ENCODE data around the gene ZNF69. TPM values are rescaled to one million over a fixed set of nuclear protein-coding genes. Genes with fewer than 3 reads are reported as not detected.
"Not testable (repeated sequence)": the region's sequence is repeated elsewhere in the genome, so short reads cannot be mapped to it uniquely, and the experiment has no call there.

The ZNF69 gene
- total RNA-seq, 1 experiment from 2014 or later: 4.4 TPM

DNA sequence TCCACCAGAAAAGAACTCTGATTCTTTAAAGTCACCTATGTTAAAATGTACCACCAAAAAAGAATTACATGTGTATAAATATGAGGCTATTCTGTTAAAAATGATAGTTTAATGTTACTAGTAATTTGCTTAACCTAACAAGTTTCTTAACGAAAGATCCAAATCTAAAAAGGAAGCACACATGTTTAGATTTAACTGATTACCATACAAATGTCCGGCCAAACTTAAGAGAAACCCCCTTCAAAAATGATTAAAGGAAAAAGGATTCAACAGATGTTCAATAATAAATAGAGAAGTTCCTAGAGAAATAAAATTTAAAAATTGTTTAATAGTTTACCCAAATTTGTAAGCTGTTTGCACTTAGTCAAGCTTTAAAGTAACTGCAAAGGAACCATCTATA, 5.0 kb upstream of the ZNF69 start:
- peaks cover 21% of the 10 kb centered on the region; the same call in 1 of the 2 replicates for H3K27me3 ChIP-seq (ENCODE audit: insufficient read depth, low read depth)
- H3K4me1 ChIP-seq (replicated peaks; ENCODE audit: insufficient read depth): no peaks in the 10 kb centered on the region
- no peaks in the 10 kb centered on the region for H3K79me2 ChIP-seq (ENCODE audit: low read depth)
- BruUV-seq (replicated peaks): no TSS peak
- no peaks in the 10 kb centered on the region for H3K36me3 ChIP-seq (ENCODE audit: low read depth)
- TF ChIP-seq EZH2 (IDR thresholded peaks at IDR 0.05; ENCODE audit: low read depth) (no peak), CTCF (conservative IDR thresholded peaks at IDR 0.05) (no peak)
- H3F3A ChIP-seq (ENCODE audit: insufficient read depth, low read depth): no peaks in the 10 kb centered on the region
- peaks cover 8% of the 10 kb centered on the region; the same call in 1 of the 2 replicates for H3K9me3 ChIP-seq (ENCODE audit: insufficient read depth, low read depth)
- intact Hi-C loops (cut with micrococcal nuclease; ENCODE audit: unreplicated experiment): loop anchor here (5.0 kb wide), 1 partner anchor 85 kb away; the partner anchor contains the start of gene ZNF491
- H3K4me3 ChIP-seq: no peak overlapping the region
- POLR2A ChIA-PET (ENCODE audit: unreplicated experiment): no interaction called here
- no peak overlapping the region for H3K27ac ChIP-seq
- H4K20me1 ChIP-seq (ENCODE audit: insufficient read depth): no peaks in the 10 kb centered on the region
- CTCF ChIA-PET: interaction anchor here (0.7 to 1.0 kb wide), 2 partner anchors 99 to 106 kb away, joined by 3 to 4 read pairs; no protein-coding TSS in a partner anchor
- no peak overlapping the region for H3K4me2 ChIP-seq
- no peak overlapping the region for H2AFZ ChIP-seq
- no peak for DNase-seq
- H3K9me2 ChIP-seq (ENCODE audit: insufficient read depth): no peaks in the 10 kb centered on the region

- peaks cover 15% of the 10 kb centered on the region; the same call in 1 of the 2 replicates for H3K27me3 ChIP-seq (ENCODE audit: insufficient read depth, low read depth)
- BruUV-seq (replicated peaks): no TSS peak
- H3K27ac ChIP-seq: no peak overlapping the region
- DNase-seq: no peak
- H3K4me2 ChIP-seq: peak overlapping the region; percentile 84
- no peaks in the 10 kb centered on the region for H3F3A ChIP-seq (ENCODE audit: insufficient read depth, low read depth)
- H2AFZ ChIP-seq: peak overlapping the region; percentile 81; the same call in 1 of the 2 replicates
- no peaks in the 10 kb centered on the region for H4K20me1 ChIP-seq (ENCODE audit: insufficient read depth)
- peaks cover 3% of the 10 kb centered on the region; the same call in 1 of the 2 replicates for H3K9me3 ChIP-seq (ENCODE audit: insufficient read depth, low read depth)
- H3K36me3 ChIP-seq (ENCODE audit: low read depth): no peaks in the 10 kb centered on the region
- TF ChIP-seq EZH2 (IDR thresholded peaks at IDR 0.05; ENCODE audit: low read depth): no peak
- ChIA-PET CTCF (interaction anchor here (0.6 to 0.7 kb wide), 2 partner anchors 98 to 101 kb away, joined by 3 to 6 read pairs; no protein-coding TSS in a partner anchor), POLR2A (ENCODE audit: unreplicated experiment) (interaction anchor here (0.7 kb wide), 1 partner anchor 887 kb away, joined by 3 read pairs; no protein-coding TSS in a partner anchor)
- H3K79me2 ChIP-seq (ENCODE audit: low read depth): no peaks in the 10 kb centered on the region
- peaks cover 8% of the 10 kb centered on the region; the same call in 1 of the 2 replicates for H3K4me1 ChIP-seq (replicated peaks; ENCODE audit: insufficient read depth)
- peak overlapping the region; percentile 56; the same call in 1 of the 2 replicates for H3K4me3 ChIP-seq
- intact Hi-C loops (cut with micrococcal nuclease; ENCODE audit: unreplicated experiment): loop anchor here (5.0 kb wide), 1 partner anchor 35 kb away; no protein-coding TSS in a partner anchor
- no peaks in the 10 kb centered on the region for H3K9me2 ChIP-seq (ENCODE audit: insufficient read depth)
Measured at GRCh38 chr19:11887234-11887610, 360 bp upstream of the ZNF69 start.

DNA sequence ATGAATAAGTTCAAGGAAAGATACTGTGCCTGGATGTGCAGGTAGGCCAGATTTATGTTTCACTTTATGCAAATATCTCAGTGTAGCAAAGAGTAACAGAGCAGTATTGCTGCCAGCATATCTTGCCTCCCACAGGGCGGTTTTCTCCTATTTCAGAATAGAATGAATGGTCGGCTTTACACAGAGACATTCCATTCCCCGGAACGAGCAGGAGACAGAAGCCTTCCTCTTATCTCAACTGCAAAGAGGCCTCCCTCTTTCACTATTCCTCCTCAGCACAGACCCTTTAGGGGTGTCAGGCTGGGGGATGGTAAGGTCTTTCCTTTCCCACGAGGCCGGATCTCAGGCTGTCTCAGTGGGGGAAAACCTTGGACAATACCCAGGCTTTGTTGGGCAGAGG, 2.3 kb downstream of the ZNF69 start:
- intact Hi-C loops (cut with micrococcal nuclease; ENCODE audit: unreplicated experiment): loop anchor here (5.0 kb wide), 1 partner anchor 32 kb away; no protein-coding TSS in a partner anchor
- H3K27ac ChIP-seq; H3K4me2 ChIP-seq; H3K27me3 ChIP-seq (ENCODE audit: insufficient read depth, low read depth); H4K20me1 ChIP-seq (ENCODE audit: insufficient read depth); H3K4me3 ChIP-seq; H3K9me3 ChIP-seq (ENCODE audit: insufficient read depth, low read depth); H3K4me1 ChIP-seq (replicated peaks; ENCODE audit: insufficient read depth); DNase-seq; H3K79me2 ChIP-seq (ENCODE audit: low read depth); H2AFZ ChIP-seq; POLR2A ChIA-PET (ENCODE audit: unreplicated experiment); H3K36me3 ChIP-seq (ENCODE audit: low read depth); CTCF ChIA-PET; H3K9me2 ChIP-seq (ENCODE audit: insufficient read depth); BruUV-seq (replicated peaks); H3F3A ChIP-seq (ENCODE audit: insufficient read depth, low read depth): not testable (repeated sequence)

DNA sequence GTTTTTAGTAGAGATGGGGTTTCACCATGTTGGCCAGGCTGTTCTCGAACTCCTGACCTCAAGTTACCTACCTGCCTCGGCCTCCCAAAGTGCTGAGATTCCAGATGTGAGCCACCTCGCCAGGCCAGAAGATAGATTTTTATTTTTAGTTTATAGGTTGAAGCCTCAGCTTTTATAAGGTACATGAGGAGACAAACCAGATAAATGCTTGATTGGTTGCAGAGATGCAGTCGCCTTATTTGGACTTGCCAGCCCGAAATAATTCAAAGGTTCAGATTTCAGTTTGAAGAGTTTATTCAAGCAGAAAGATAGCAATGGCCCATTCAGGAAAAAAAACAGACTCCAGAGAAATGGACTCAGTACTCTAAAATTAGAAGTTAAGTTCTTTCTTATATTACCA, 3.1 kb downstream of the ZNF69 start:
- DNase-seq: no peak
- H3K4me3 ChIP-seq: no peak overlapping the region
- intact Hi-C loops (cut with micrococcal nuclease; ENCODE audit: unreplicated experiment): no loop called here

More for the DNA sequence above, 3.1 kb downstream of the ZNF69 start:
- Histone ChIP-seq H3K27ac (no peak overlapping the region), H3K4me1 (replicated peaks; ENCODE audit: insufficient read depth) (peaks cover 8% of the 10 kb centered on the region; the same call in 1 of the 2 replicates), H2AFZ (no peak overlapping the region), H3F3A (ENCODE audit: insufficient read depth, low read depth) (no peaks in the 10 kb centered on the region), H3K9me2 (ENCODE audit: insufficient read depth) (no peaks in the 10 kb centered on the region), H3K79me2 (ENCODE audit: low read depth) (no peaks in the 10 kb centered on the region), H3K4me2 (no peak overlapping the region), H3K27me3 (ENCODE audit: insufficient read depth, low read depth) (no peaks in the 10 kb centered on the region), H3K36me3 (ENCODE audit: low read depth) (no peaks in the 10 kb centered on the region), H3K9me3 (ENCODE audit: insufficient read depth, low read depth) (peaks cover under 1% of the 10 kb centered on the region; the same call in 1 of the 2 replicates), H4K20me1 (ENCODE audit: insufficient read depth) (no peaks in the 10 kb centered on the region)
- BruUV-seq (replicated peaks): no TSS peak
- ChIA-PET CTCF (no interaction called here), POLR2A (ENCODE audit: unreplicated experiment) (no interaction called here)
- no peak for TF ChIP-seq EZH2 (IDR thresholded peaks at IDR 0.05; ENCODE audit: low read depth)
- no peak for TF ChIP-seq CTCF (conservative IDR thresholded peaks at IDR 0.05)
